Peyer's patch (tissue), 4 donors: ENCODE data around the gene IMPA2. TPM values are rescaled to one million over a fixed set of nuclear protein-coding genes. Genes with fewer than 3 reads are reported as not detected.

Source experiments
- DNase-seq, 3 donors: peaks; one replicate each; pipeline ENCODE4 v3.0.0-alpha.2; 2017 to 2019
- H3K27ac ChIP-seq, 4 donors: fragments of 200-600 bp; sonication (generic); one replicate each; pipeline ENCODE4 v1.5.1; 2016 to 2019
- H3K27me3 ChIP-seq, 2 donors: fragments of 200-600 bp; sonication (generic); one replicate each; pipeline ENCODE4 v1.5.1; 2019
- H3K36me3 ChIP-seq, 3 donors: fragments of 200-600 bp; sonication (generic); one replicate each; pipeline ENCODE4 v1.5.1; 2016 to 2019
- H3K4me1 ChIP-seq, 4 donors: fragments of 200-600 bp; sonication (generic); one replicate each; pipeline ENCODE4 v1.5.1; 2016 to 2019
- H3K4me3 ChIP-seq, 4 donors: fragments of 200-600 bp; sonication (generic); 1 replicate in 3 of 4; 2 replicates in 1 of 4; pipeline ENCODE4 v1.5.1; 2016 to 2019; ENCODE audit warnings: mild to moderate bottlenecking in 1 of 4
- H3K9me3 ChIP-seq, 4 donors: fragments of 200-600 bp; sonication (generic); one replicate each; pipeline ENCODE4 v1.5.1; 2016 to 2019; ENCODE audit warnings: mild to moderate bottlenecking in 1 of 4
- CTCF ChIP-seq, 6 experiments: fragments of 450-650 bp in 4 of 6; fragments of 200-600 bp in 2 of 6; sonication (generic) in 1 of 6; IDR thresholded peaks; one replicate each; pipeline ENCODE4 v1.5.1; 2017 to 2019; ENCODE audit warnings: antibody characterized with exemption in 6 of 6, mild to moderate bottlenecking in 3 of 6, moderate library complexity in 1 of 6
- POLR2A ChIP-seq, 2 donors: fragments of 450-650 bp; IDR thresholded peaks; one replicate each; pipeline ENCODE4 v1.5.1; 2017; ENCODE audit warnings: antibody characterized with exemption in 2 of 2, mild to moderate bottlenecking in 2 of 2, moderate library complexity in 2 of 2
- total RNA-seq, 4 donors: library from RNA; depleted of rRNA; stranded (reverse); fragments of >200 nt; gene quantifications; one replicate each; pipeline ENCODE4 v1.1.0, GENCODE V29; 2016

The IMPA2 gene
- total RNA-seq, 4 donors from 2014 or later, result 44.0 to 62.3 (median 56.3) TPM

DNA sequence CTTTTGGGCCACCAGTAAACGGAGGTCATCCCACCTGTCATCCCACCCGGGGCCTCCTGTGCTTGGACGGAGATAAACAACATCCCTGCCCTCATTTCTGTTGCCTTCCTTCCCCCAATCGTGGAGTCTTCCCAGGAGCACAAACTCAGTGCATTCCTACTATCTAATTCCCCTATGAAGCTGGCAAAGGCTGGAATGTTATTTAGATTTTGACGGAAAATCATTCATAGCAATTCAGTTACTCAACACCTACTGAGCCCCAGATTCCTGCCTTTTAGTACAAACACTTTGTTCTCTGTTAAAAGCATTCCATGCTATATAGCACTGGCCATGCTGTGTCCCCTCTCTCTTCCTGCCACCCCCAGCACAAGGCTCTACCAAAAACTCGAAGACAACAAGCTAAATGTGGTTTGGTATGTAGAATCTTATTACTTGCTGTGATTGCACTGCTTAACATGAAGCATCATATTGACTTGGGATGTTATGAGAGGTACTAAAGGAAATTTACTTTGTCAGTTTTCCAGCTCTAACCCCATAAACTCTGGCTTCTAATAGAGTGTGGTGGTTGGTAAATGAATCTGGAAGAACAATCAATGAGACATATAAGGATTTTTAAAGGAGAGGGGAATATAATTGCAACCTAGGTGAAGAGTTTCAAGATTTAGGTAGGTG is 32.3 kb upstream of the IMPA2 start:
- Histone ChIP-seq H3K27ac (peak overlapping the region in 1 of 4 donors; percentile 91), H3K4me3 (no peak overlapping the region), H3K4me1 (peaks cover 0 to 7% (median 0%) of the 10 kb centered on the region in 4 donors), H3K9me3 (no peaks in the 10 kb centered on the region), H3K36me3 (no peaks in the 10 kb centered on the region), H3K27me3 (no peaks in the 10 kb centered on the region)
- TF ChIP-seq CTCF (IDR thresholded peaks at IDR 0.05) (no peak), POLR2A (IDR thresholded peaks at IDR 0.05) (no peak)
- no peak for DNase-seq

- Histone ChIP-seq H3K4me1 (peaks cover 0 to 7% (median 0%) of the 10 kb centered on the region in 4 donors), H3K27me3 (no peaks in the 10 kb centered on the region), H3K36me3 (no peaks in the 10 kb centered on the region), H3K27ac (no peak overlapping the region), H3K4me3 (no peak overlapping the region), H3K9me3 (no peaks in the 10 kb centered on the region)
- no peak for TF ChIP-seq POLR2A (IDR thresholded peaks at IDR 0.05)
- no peak for TF ChIP-seq CTCF (IDR thresholded peaks at IDR 0.05)
- no peak for DNase-seq
Measured at GRCh38 chr18:11950824-11951223, 30.5 kb upstream of the IMPA2 start.

DNA sequence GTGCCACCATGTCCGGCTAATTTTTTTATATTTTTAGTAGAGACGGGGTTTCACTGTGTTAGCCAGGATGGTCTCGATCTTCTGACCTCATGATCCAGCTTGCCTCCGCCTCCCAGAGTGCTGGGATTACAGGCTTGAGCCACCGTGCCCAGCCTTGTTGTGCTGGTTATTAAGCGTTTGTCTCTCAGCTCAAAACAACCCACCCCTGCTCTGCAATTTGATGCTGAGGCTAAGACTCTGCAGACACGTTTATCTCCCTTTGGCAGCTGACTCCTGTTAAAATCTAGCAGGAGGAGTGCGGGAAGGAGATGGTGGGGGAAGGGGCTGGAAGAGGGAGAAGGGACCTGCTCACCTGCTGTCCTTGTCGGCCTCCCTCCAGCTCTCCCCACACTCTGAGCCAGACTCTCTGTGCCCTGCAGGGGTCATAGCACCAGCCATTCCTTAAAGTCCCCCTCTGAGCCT is 29.9 kb upstream of the IMPA2 start:
- peaks cover 0 to 2% (median 0%) of the 10 kb centered on the region in 4 donors for H3K9me3 ChIP-seq
- DNase-seq, result no peak
- no peaks in the 10 kb centered on the region for H3K36me3 ChIP-seq
- H3K27me3 ChIP-seq, result no peaks in the 10 kb centered on the region
- H3K4me1 ChIP-seq, result peaks cover 0 to 6% (median 0%) of the 10 kb centered on the region in 4 donors
- no peak overlapping the region for H3K4me3 ChIP-seq
- TF ChIP-seq CTCF (IDR thresholded peaks at IDR 0.05), result no peak
- no peak for TF ChIP-seq POLR2A (IDR thresholded peaks at IDR 0.05)
- no peak overlapping the region for H3K27ac ChIP-seq

GRCh38 chr18:11953113-11953512 is 28.2 kb upstream of the IMPA2 start:
- H3K9me3 ChIP-seq, result peaks cover 0 to 8% (median 0%) of the 10 kb centered on the region in 4 donors
- no peaks in the 10 kb centered on the region for H3K36me3 ChIP-seq
- no peak overlapping the region for H3K4me3 ChIP-seq
- H3K27ac ChIP-seq, result no peak overlapping the region
- DNase-seq, result no peak
- H3K4me1 ChIP-seq, result no peaks in the 10 kb centered on the region
- H3K27me3 ChIP-seq, result no peaks in the 10 kb centered on the region
- TF ChIP-seq CTCF (IDR thresholded peaks at IDR 0.05) (no peak), POLR2A (IDR thresholded peaks at IDR 0.05) (no peak)

- Histone ChIP-seq H3K27me3 (no peaks in the 10 kb centered on the region), H3K36me3 (no peaks in the 10 kb centered on the region), H3K4me3 (no peak overlapping the region), H3K9me3 (peaks cover 0 to 8% (median 0%) of the 10 kb centered on the region in 4 donors), H3K27ac (no peak overlapping the region), H3K4me1 (no peaks in the 10 kb centered on the region)
- TF ChIP-seq CTCF (IDR thresholded peaks at IDR 0.05), result no peak
- no peak for TF ChIP-seq POLR2A (IDR thresholded peaks at IDR 0.05)
- no peak for DNase-seq
Measured at GRCh38 chr18:11955239-11956029, 25.9 kb upstream of the IMPA2 start.
